Renal pelvis (tissue), 4 donors: ENCODE data around the gene GPR39. TPM values are rescaled to one million over a fixed set of nuclear protein-coding genes. Genes with fewer than 3 reads are reported as not detected.

Experiments used
- DNase-seq: peaks from one replicate; pipeline ENCODE4 v3.0.0-alpha.2; 2013
- polyA plus RNA-seq, 3 donors: library from polyadenylated mRNA; unstranded; fragments of 120-200 nt; gene quantifications; one replicate each; pipeline ENCODE4 v1.2.1, GENCODE V29; 2013; ENCODE audit not compliant: insufficient read length in 3 of 3

Gene GPR39
- polyA plus RNA-seq, 3 donors, result 3.1 to 4.1 (median 4.0) TPM

- DNase-seq, result peak; percentile 83
Observed at GRCh38 chr2:132564065-132564464, 147.5 kb downstream of the GPR39 start.

GRCh38 chr2:132566379-132566778 lies 149.8 kb downstream of the GPR39 start:
- DNase-seq, result no peak

- no peak for DNase-seq
Observed at GRCh38 chr2:132567682-132568081, 151.1 kb downstream of the GPR39 start.

- DNase-seq, result no peak
Observed at GRCh38 chr2:132568656-132569055, 152.1 kb downstream of the GPR39 start.

GRCh38 chr2:132573444-132574007 lies 156.9 kb downstream of the GPR39 start:
- DNase-seq, result no peak

GRCh38 chr2:132577686-132578085 lies 161.1 kb downstream of the GPR39 start:
- DNase-seq, result no peak

GRCh38 chr2:132581591-132581990 lies 165.0 kb downstream of the GPR39 start:
- DNase-seq, result no peak

GRCh38 chr2:132581991-132582738 lies 165.6 kb downstream of the GPR39 start:
- DNase-seq, result no peak

- no peak for DNase-seq
Observed at GRCh38 chr2:132583666-132584360, 167.2 kb downstream of the GPR39 start.

GRCh38 chr2:132584976-132585817 lies 168.6 kb downstream of the GPR39 start:
- no peak for DNase-seq

- no peak for DNase-seq
Observed at GRCh38 chr2:132586101-132586511, 169.5 kb downstream of the GPR39 start.

GRCh38 chr2:132586835-132587234 lies 170.2 kb downstream of the GPR39 start:
- DNase-seq, result no peak

GRCh38 chr2:132588576-132588975 lies 172.0 kb downstream of the GPR39 start:
- DNase-seq, result no peak

- DNase-seq, result peak; percentile 71
Observed at GRCh38 chr2:132589111-132589830, 172.7 kb downstream of the GPR39 start.

GRCh38 chr2:132589966-132590365 lies 173.4 kb downstream of the GPR39 start:
- no peak for DNase-seq

GRCh38 chr2:132593171-132593570 lies 176.6 kb downstream of the GPR39 start:
- DNase-seq, result no peak

- DNase-seq, result no peak
Observed at GRCh38 chr2:132595186-132595585, 178.6 kb downstream of the GPR39 start.

GRCh38 chr2:132595693-132596092 lies 179.1 kb downstream of the GPR39 start:
- no peak for DNase-seq

GRCh38 chr2:132597166-132597565 lies 180.6 kb downstream of the GPR39 start:
- DNase-seq, result no peak

GRCh38 chr2:132597831-132598230 lies 181.2 kb downstream of the GPR39 start:
- no peak for DNase-seq

- DNase-seq, result no peak
Observed at GRCh38 chr2:132598536-132598935, 181.9 kb downstream of the GPR39 start.
